Measurements from ENCODE around the gene AFF3. TPM values are rescaled to one million over a fixed set of nuclear protein-coding genes. Genes with fewer than 3 reads are reported as not detected.

AFF3 gene
- total RNA-seq, 2 donors from 2014 or later = 10.8 to 16.2 TPM

- Histone ChIP-seq H3K27me3 (no peaks in the 10 kb centered on the region), H3K4me1 (no peaks in the 10 kb centered on the region), H3K9me3 (no peaks in the 10 kb centered on the region), H3K36me3 (no peaks in the 10 kb centered on the region), H3K27ac (no peak overlapping the region), H3K4me3 (no peak overlapping the region)
- no peak for TF ChIP-seq CTCF (IDR thresholded peaks at IDR 0.05)
- no peak for DNase-seq (ENCODE audit: low spot score)
Observed at GRCh38 chr2:99524056-99524455, 618.3 kb downstream of the AFF3 start.

GRCh38 chr2:99522157-99522556, 620.2 kb downstream of the AFF3 start:
- H3K27me3 ChIP-seq = no peaks in the 10 kb centered on the region
- no peak for TF ChIP-seq CTCF (IDR thresholded peaks at IDR 0.05)
- no peak overlapping the region for H3K27ac ChIP-seq
- H3K4me3 ChIP-seq = no peak overlapping the region
- no peaks in the 10 kb centered on the region for H3K9me3 ChIP-seq
- H3K4me1 ChIP-seq = no peaks in the 10 kb centered on the region
- no peak for DNase-seq (ENCODE audit: low spot score)
- no peaks in the 10 kb centered on the region for H3K36me3 ChIP-seq

- no peaks in the 10 kb centered on the region for H3K9me3 ChIP-seq
- TF ChIP-seq CTCF (IDR thresholded peaks at IDR 0.05) = no peak
- no peak overlapping the region for H3K4me3 ChIP-seq
- H3K27me3 ChIP-seq = no peaks in the 10 kb centered on the region
- no peaks in the 10 kb centered on the region for H3K4me1 ChIP-seq
- H3K27ac ChIP-seq = no peak overlapping the region
- no peak for DNase-seq (ENCODE audit: low spot score)
- no peaks in the 10 kb centered on the region for H3K36me3 ChIP-seq
Observed at GRCh38 chr2:99520813-99521212, 621.6 kb downstream of the AFF3 start.

GRCh38 chr2:99520195-99520594, 622.2 kb downstream of the AFF3 start:
- Histone ChIP-seq H3K4me3 (no peak overlapping the region), H3K27ac (no peak overlapping the region), H3K4me1 (no peaks in the 10 kb centered on the region), H3K36me3 (no peaks in the 10 kb centered on the region), H3K27me3 (no peaks in the 10 kb centered on the region), H3K9me3 (no peaks in the 10 kb centered on the region)
- no peak for TF ChIP-seq CTCF (IDR thresholded peaks at IDR 0.05)
- no peak for DNase-seq (ENCODE audit: low spot score)

GRCh38 chr2:99514357-99514756, 628.0 kb downstream of the AFF3 start:
- Histone ChIP-seq H3K4me1 (peaks cover 0 to 10% of the 10 kb centered on the region in 2 donors), H3K36me3 (no peaks in the 10 kb centered on the region), H3K9me3 (no peaks in the 10 kb centered on the region), H3K27me3 (no peaks in the 10 kb centered on the region), H3K4me3 (no peak overlapping the region), H3K27ac (no peak overlapping the region)
- no peak for DNase-seq (ENCODE audit: low spot score)
- TF ChIP-seq CTCF (IDR thresholded peaks at IDR 0.05) = no peak

- no peak for TF ChIP-seq CTCF (IDR thresholded peaks at IDR 0.05)
- Histone ChIP-seq H3K4me1 (peaks cover 0 to 10% of the 10 kb centered on the region in 2 donors), H3K27me3 (no peaks in the 10 kb centered on the region), H3K27ac (peak overlapping the region; percentile 16 to 76), H3K4me3 (no peak overlapping the region), H3K9me3 (no peaks in the 10 kb centered on the region), H3K36me3 (no peaks in the 10 kb centered on the region)
- DNase-seq (ENCODE audit: low spot score) = no peak
Observed at GRCh38 chr2:99512181-99512591, 630.2 kb downstream of the AFF3 start.
